ENCODE measurements around the gene LMF2. TPM values are rescaled to one million over a fixed set of nuclear protein-coding genes. Genes with fewer than 3 reads are reported as not detected.

LMF2 gene
- total and polyA plus RNA-seq, 2 of the 8 experiments (the other 6 are each of a cell fraction or from before 2014, with no cell fraction given) = 34.3 to 62.9 TPM

- Histone ChIP-seq H3K23ac (ENCODE audit: insufficient read length) (no peak overlapping the region), H3K56ac (replicated peaks; ENCODE audit: insufficient read length, low read depth, low read length) (no peak overlapping the region), H3K14ac (ENCODE audit: insufficient read length) (no peak overlapping the region), H2BK20ac (ENCODE audit: low read length) (no peak overlapping the region), H3K9me3 (ENCODE audit: insufficient read depth in 2 of 2, low read depth in 1 of 2, low read length in 1 of 2) (no peaks in the 10 kb centered on the region), H3K18ac (ENCODE audit: extremely low read depth, low read length) (no peak overlapping the region), H2BK5ac (ENCODE audit: low read depth, low read length) (no peak overlapping the region), H2AFZ (ENCODE audit: low read length) (no peak overlapping the region), H2BK15ac (ENCODE audit: low read length) (no peak overlapping the region), H4K8ac (ENCODE audit: extremely low read depth, insufficient read depth, low read length) (no peak overlapping the region), H3K4me2 (ENCODE audit: insufficient read depth in 1 of 2, low read depth in 2 of 2, low read length in 2 of 2) (no peak overlapping the region), H3K9ac (replicated peaks in 1 of 4; ENCODE audit: extremely low read depth in 1 of 4, low read depth in 3 of 4, low read length in 3 of 4) (no peak overlapping the region), H4K5ac (ENCODE audit: insufficient read length, low read depth, low read length) (no peak overlapping the region), H3K36me3 (ENCODE audit: control insufficient read depth in 2 of 4, insufficient read depth in 4 of 4, low read length in 3 of 4) (peaks cover 0 to 5% (median 0%) of the 10 kb centered on the region in 4 experiments; a peak in 2 of 8 replicates), H2BK120ac (replicated peaks; ENCODE audit: low read depth, low read length) (no peak overlapping the region), H3K79me2 (ENCODE audit: control insufficient read depth in 1 of 2, insufficient read depth in 2 of 2, low read length in 2 of 2) (peaks cover 10 to 49% of the 10 kb centered on the region in 2 experiments), H3K79me1 (ENCODE audit: low read depth, low read length) (peaks cover 20% of the 10 kb centered on the region; the same call in 1 of the 2 replicates), H3K27ac (ENCODE audit: low read depth, low read length) (no peak overlapping the region), H3K23me2 (ENCODE audit: low read depth, low read length) (peaks cover 4% of the 10 kb centered on the region; the same call in 1 of the 2 replicates), H3K4me3 (ENCODE audit: extremely low read depth in 1 of 4, insufficient read depth in 2 of 4, low read depth in 3 of 4, low read length in 4 of 4) (no peak overlapping the region), H3K27me3 (replicated peaks in 1 of 4; ENCODE audit: control insufficient read depth in 3 of 4, extremely low read depth in 1 of 4, insufficient read depth in 3 of 4, low read length in 3 of 4) (no peaks in the 10 kb centered on the region), H2AK5ac (ENCODE audit: low read depth, low read length) (no peak overlapping the region), H2BK12ac (ENCODE audit: low read depth, low read length) (no peak overlapping the region), H3K4ac (replicated peaks; ENCODE audit: insufficient read length, low read depth, low read length) (no peak overlapping the region), H4K20me1 (replicated peaks in 1 of 2; ENCODE audit: control insufficient read depth in 1 of 2, insufficient read depth in 2 of 2, low read length in 2 of 2) (peaks cover 9 to 23% of the 10 kb centered on the region in 2 experiments), H4K91ac (replicated peaks; ENCODE audit: insufficient read length, low read length) (no peak overlapping the region), H3K4me1 (replicated peaks in 1 of 4; ENCODE audit: control insufficient read depth in 3 of 4, insufficient read depth in 4 of 4, low read length in 3 of 4) (peaks cover 0 to 4% (median 1%) of the 10 kb centered on the region in 4 experiments; a peak in 4 of 7 replicates)
- whole genome bisulfite sequencing, 2 experiments (ENCODE audit: extremely low coverage in 1 of 2, insufficient coverage in 1 of 2, insufficient read length in 1 of 2, insufficient replicate concordance in 2 of 2, low coverage in 1 of 2, low lambda C conversion rate in 2 of 2, missing lambda C conversion rate in 1 of 2) = 92% methylated on average over 12 of the region's 15 CpGs; no CpG with 5 or more reads in 1 of the 2 experiments
- FAIRE-seq = no peak
- CTCF ChIA-PET (ENCODE audit: partially characterized antibody) = no interaction called here
- POLR2A ChIA-PET (ENCODE audit: partially characterized antibody) = interaction anchor here (1.4 kb wide), 1 partner anchor 30 kb away, joined by 3 read pairs; no protein-coding TSS in a partner anchor
- DNase-seq (ENCODE audit: low read depth in 1 of 2, low spot score in 2 of 2) = no peak
- TF ChIP-seq EGR1 (IDR thresholded peaks at IDR 0.05; ENCODE audit: borderline replicate concordance, low read depth, low read length) (no peak), PHF8 (conservative IDR thresholded peaks at IDR 0.05; ENCODE audit: low read depth, low read length) (no peak), CHD2 (IDR thresholded peaks at IDR 0.05; ENCODE audit: low read length) (no peak), SP4 (IDR thresholded peaks at IDR 0.05; ENCODE audit: low read length) (no peak), TAF7 (optimal IDR thresholded peaks at IDR 0.05; ENCODE audit: borderline replicate concordance, low read depth, low read length) (no peak), POU5F1 (IDR thresholded peaks at IDR 0.05; ENCODE audit: low read depth, low read length) (no peak), CTCF (IDR thresholded peaks at IDR 0.05; ENCODE audit: control extremely low read depth in 1 of 3, insufficient read depth in 1 of 3, low read depth in 1 of 3, low read length in 3 of 3) (no peak), KDM5A (IDR thresholded peaks at IDR 0.05; ENCODE audit: low read length) (no peak), USF2 (IDR thresholded peaks at IDR 0.05; ENCODE audit: low read length) (no peak), EP300 (IDR thresholded peaks at IDR 0.05; ENCODE audit: borderline replicate concordance in 1 of 2, low read depth in 2 of 2, low read length in 2 of 2) (no peak)
Observed at GRCh38 chr22:50513175-50513574, 5.7 kb upstream of the LMF2 start.

Data from H1 (cell line).